Measurements from ENCODE around the gene GRXCR1. TPM values are rescaled to one million over a fixed set of nuclear protein-coding genes. Genes with fewer than 3 reads are reported as not detected.

Gene GRXCR1
- not detected for polyA plus RNA-seq (2012; ENCODE audit: low read depth, missing spikeins)

- no peak for FAIRE-seq
- TF ChIP-seq TAF1 (IDR thresholded peaks at IDR 0.05; ENCODE audit: low read depth, low read length) = no peak
- TF ChIP-seq PAX5 (IDR thresholded peaks at IDR 0.05; ENCODE audit: insufficient read depth, low read length, severe bottlenecking) = no peak
- TF ChIP-seq POU2F2 (IDR thresholded peaks at IDR 0.05; ENCODE audit: low read depth, low read length) = no peak
- TF ChIP-seq SPI1 (IDR thresholded peaks at IDR 0.05; ENCODE audit: low read depth, low read length) = no peak
- no peak for DNase-seq (ENCODE audit: insufficient read length, low spot score)
These were observed at the start of gene GRXCR1 for GRCh38 chr4:42892413-42892812. Gene GRXCR1, plus strand, starts transcription at chr4:42892713. Its CDS starts 554 bp downstream, at chr4:42893267.

DNA sequence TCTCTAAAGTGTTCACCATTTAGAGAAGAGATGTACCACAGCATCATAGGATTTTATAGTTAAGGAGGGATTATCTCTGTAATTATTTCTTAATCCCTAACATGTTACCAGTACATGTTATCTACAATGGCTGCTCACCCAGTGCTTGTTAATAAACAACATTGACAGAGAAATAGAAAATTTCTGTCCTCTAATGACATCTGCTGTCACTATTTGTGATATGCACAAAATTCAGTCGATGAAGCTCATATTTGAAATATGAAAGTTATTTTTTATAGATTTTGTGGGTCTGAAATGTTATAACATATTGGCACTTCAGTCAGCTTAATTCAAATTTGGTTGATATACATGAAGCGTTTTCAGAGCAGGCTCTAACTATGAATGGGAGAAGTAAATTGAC lies 48.8 kb upstream of the GRXCR1 start:
- FAIRE-seq (no peak), DNase-seq (ENCODE audit: insufficient read length, low spot score) (no peak)

GRCh38 chr4:42844422-42845070 lies 48.0 kb upstream of the GRXCR1 start:
- DNase-seq (ENCODE audit: insufficient read length, low spot score) = no peak
- no peak for FAIRE-seq
- no peak for TF ChIP-seq POLR2AphosphoS5 (IDR thresholded peaks at IDR 0.05; ENCODE audit: low read depth, low read length)
- no peak for TF ChIP-seq PAX5 (IDR thresholded peaks at IDR 0.05; ENCODE audit: insufficient read depth, low read length, severe bottlenecking)
- TF ChIP-seq TAF1 (IDR thresholded peaks at IDR 0.05; ENCODE audit: low read depth, low read length) = no peak
- no peak for TF ChIP-seq POU2F2 (IDR thresholded peaks at IDR 0.05; ENCODE audit: low read depth, low read length)
- TF ChIP-seq SPI1 (IDR thresholded peaks at IDR 0.05; ENCODE audit: low read depth, low read length) = no peak
- no peak for TF ChIP-seq POLR2A (IDR thresholded peaks at IDR 0.05; ENCODE audit: low read depth, low read length)

More for the DNA sequence above, 48.8 kb upstream of the GRXCR1 start:
- TF ChIP-seq POU2F2 (IDR thresholded peaks at IDR 0.05; ENCODE audit: low read depth, low read length) (no peak), POLR2AphosphoS5 (IDR thresholded peaks at IDR 0.05; ENCODE audit: low read depth, low read length) (no peak), TAF1 (IDR thresholded peaks at IDR 0.05; ENCODE audit: low read depth, low read length) (no peak), SPI1 (IDR thresholded peaks at IDR 0.05; ENCODE audit: low read depth, low read length) (no peak), POLR2A (IDR thresholded peaks at IDR 0.05; ENCODE audit: low read depth, low read length) (no peak), PAX5 (IDR thresholded peaks at IDR 0.05; ENCODE audit: insufficient read depth, low read length, severe bottlenecking) (no peak)

DNA sequence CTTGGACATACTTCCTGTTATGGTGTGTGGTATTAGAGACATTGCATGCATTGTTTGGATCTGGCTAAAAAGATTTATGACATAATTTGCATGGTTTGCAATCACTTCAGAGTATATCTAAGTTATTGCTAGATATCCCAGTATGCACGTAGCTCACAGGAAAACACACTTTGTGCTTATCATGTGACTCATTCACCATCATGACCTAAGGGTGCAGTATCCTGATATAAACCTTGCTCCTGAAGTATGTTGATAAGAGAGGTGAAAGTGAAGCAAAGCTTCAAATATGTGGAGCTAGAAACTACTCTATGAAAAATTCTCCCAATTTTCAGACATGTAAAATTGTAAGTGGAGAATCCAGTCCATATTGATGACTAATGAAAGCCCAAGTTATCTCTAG lies 46.9 kb upstream of the GRXCR1 start:
- TF ChIP-seq SPI1 (IDR thresholded peaks at IDR 0.05; ENCODE audit: low read depth, low read length) (no peak), POLR2AphosphoS5 (IDR thresholded peaks at IDR 0.05; ENCODE audit: low read depth, low read length) (no peak), POLR2A (IDR thresholded peaks at IDR 0.05; ENCODE audit: low read depth, low read length) (no peak), TAF1 (IDR thresholded peaks at IDR 0.05; ENCODE audit: low read depth, low read length) (no peak), POU2F2 (IDR thresholded peaks at IDR 0.05; ENCODE audit: low read depth, low read length) (no peak), PAX5 (IDR thresholded peaks at IDR 0.05; ENCODE audit: insufficient read depth, low read length, severe bottlenecking) (no peak)
- FAIRE-seq (no peak), DNase-seq (ENCODE audit: insufficient read length, low spot score) (no peak)

- FAIRE-seq (no peak), DNase-seq (ENCODE audit: insufficient read length, low spot score) (no peak)
- no peak for TF ChIP-seq POU2F2 (IDR thresholded peaks at IDR 0.05; ENCODE audit: low read depth, low read length)
- TF ChIP-seq POLR2A (IDR thresholded peaks at IDR 0.05; ENCODE audit: low read depth, low read length) = no peak
- TF ChIP-seq POLR2AphosphoS5 (IDR thresholded peaks at IDR 0.05; ENCODE audit: low read depth, low read length) = no peak
- no peak for TF ChIP-seq TAF1 (IDR thresholded peaks at IDR 0.05; ENCODE audit: low read depth, low read length)
- no peak for TF ChIP-seq PAX5 (IDR thresholded peaks at IDR 0.05; ENCODE audit: insufficient read depth, low read length, severe bottlenecking)
- TF ChIP-seq SPI1 (IDR thresholded peaks at IDR 0.05; ENCODE audit: low read depth, low read length) = no peak
These were observed 36.7 kb upstream of the GRXCR1 start for GRCh38 chr4:42855779-42856178.

- DNase-seq (ENCODE audit: insufficient read length, low spot score) (peak; percentile 15), FAIRE-seq (peak; percentile 83)
- TF ChIP-seq PAX5 (IDR thresholded peaks at IDR 0.05; ENCODE audit: insufficient read depth, low read length, severe bottlenecking) (no peak), POLR2A (IDR thresholded peaks at IDR 0.05; ENCODE audit: low read depth, low read length) (no peak), SPI1 (IDR thresholded peaks at IDR 0.05; ENCODE audit: low read depth, low read length) (no peak), POU2F2 (IDR thresholded peaks at IDR 0.05; ENCODE audit: low read depth, low read length) (no peak)
These were observed 26.8 kb upstream of the GRXCR1 start for GRCh38 chr4:42865572-42866189.

DNA sequence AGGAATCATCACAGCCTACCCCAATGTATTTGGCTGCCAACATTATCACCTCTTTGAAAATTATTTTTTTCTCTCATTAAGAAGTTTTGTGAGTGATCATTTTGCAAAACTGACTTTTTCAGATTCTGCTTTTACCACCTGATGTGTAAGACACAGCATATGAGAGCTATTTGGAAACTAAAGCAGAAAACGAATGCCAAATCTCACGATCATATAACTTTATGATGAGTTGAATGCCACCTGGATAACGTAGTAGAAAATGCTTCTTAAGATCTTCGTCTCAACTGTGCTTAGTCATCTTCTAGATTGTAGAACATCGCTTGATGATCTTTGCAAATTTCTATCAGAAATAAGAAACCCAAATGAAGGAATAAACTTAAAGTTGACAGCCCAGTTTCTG lies 21.3 kb upstream of the GRXCR1 start:
- FAIRE-seq = no peak
- TF ChIP-seq POLR2AphosphoS5 (IDR thresholded peaks at IDR 0.05; ENCODE audit: low read depth, low read length) = no peak
- no peak for TF ChIP-seq PAX5 (IDR thresholded peaks at IDR 0.05; ENCODE audit: insufficient read depth, low read length, severe bottlenecking)
- TF ChIP-seq SPI1 (IDR thresholded peaks at IDR 0.05; ENCODE audit: low read depth, low read length) = no peak
- no peak for TF ChIP-seq TAF1 (IDR thresholded peaks at IDR 0.05; ENCODE audit: low read depth, low read length)
- no peak for TF ChIP-seq POU2F2 (IDR thresholded peaks at IDR 0.05; ENCODE audit: low read depth, low read length)
- TF ChIP-seq POLR2A (IDR thresholded peaks at IDR 0.05; ENCODE audit: low read depth, low read length) = no peak
- no peak for DNase-seq (ENCODE audit: insufficient read length, low spot score)

DNA sequence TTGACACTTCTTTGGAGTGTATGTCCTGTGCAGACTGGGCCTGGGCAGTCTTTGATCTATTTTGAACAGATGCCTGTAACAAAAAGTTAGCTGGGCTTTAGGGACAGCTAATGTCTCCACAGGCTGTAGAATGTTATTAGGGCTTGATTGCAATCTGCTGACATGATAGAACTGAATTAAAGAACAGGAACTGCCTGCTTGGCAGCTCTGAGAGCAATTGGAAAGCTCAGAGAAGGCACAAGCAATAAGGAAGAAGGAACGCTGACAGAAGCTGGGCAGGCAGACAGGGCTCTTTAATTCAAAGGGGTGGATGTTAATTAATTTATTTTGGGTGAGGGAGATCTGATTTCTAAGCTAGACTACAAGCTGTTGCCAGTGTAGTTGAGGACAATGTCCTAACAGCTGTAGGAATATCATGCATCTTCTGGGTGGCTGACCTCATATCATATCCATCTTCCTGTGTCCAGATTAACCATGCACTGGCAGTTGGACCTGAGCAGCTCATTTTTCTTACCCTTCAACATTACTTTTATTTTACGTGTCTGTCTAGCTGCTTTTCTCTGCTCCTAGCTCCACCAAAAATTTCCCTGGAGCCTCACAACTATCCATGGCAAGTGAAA lies 20.7 kb upstream of the GRXCR1 start:
- DNase-seq (ENCODE audit: insufficient read length, low spot score) = no peak
- TF ChIP-seq SPI1 (IDR thresholded peaks at IDR 0.05; ENCODE audit: low read depth, low read length) (no peak), POU2F2 (IDR thresholded peaks at IDR 0.05; ENCODE audit: low read depth, low read length) (no peak), PAX5 (IDR thresholded peaks at IDR 0.05; ENCODE audit: insufficient read depth, low read length, severe bottlenecking) (no peak), POLR2AphosphoS5 (IDR thresholded peaks at IDR 0.05; ENCODE audit: low read depth, low read length) (no peak), POLR2A (IDR thresholded peaks at IDR 0.05; ENCODE audit: low read depth, low read length) (no peak), TAF1 (IDR thresholded peaks at IDR 0.05; ENCODE audit: low read depth, low read length) (no peak)
- FAIRE-seq = no peak

- FAIRE-seq (no peak), DNase-seq (ENCODE audit: insufficient read length, low spot score) (no peak)
- TF ChIP-seq PAX5 (IDR thresholded peaks at IDR 0.05; ENCODE audit: insufficient read depth, low read length, severe bottlenecking) (no peak), SPI1 (IDR thresholded peaks at IDR 0.05; ENCODE audit: low read depth, low read length) (no peak), POLR2A (IDR thresholded peaks at IDR 0.05; ENCODE audit: low read depth, low read length) (no peak), TAF1 (IDR thresholded peaks at IDR 0.05; ENCODE audit: low read depth, low read length) (no peak), POLR2AphosphoS5 (IDR thresholded peaks at IDR 0.05; ENCODE audit: low read depth, low read length) (no peak), POU2F2 (IDR thresholded peaks at IDR 0.05; ENCODE audit: low read depth, low read length) (no peak)
These were observed 13.7 kb upstream of the GRXCR1 start for GRCh38 chr4:42878863-42879262.

Data from GM12891 (cell line).